ENCODE results near the gene BRAF.

The BRAF gene

GRCh38 chr7:140909476-140910161, 15.1 kb downstream of the BRAF start:
- no peak for TF ChIP-seq CTCF (IDR thresholded peaks at IDR 0.05; ENCODE audit: low read depth, low read length)
- no peaks in the 10 kb centered on the region for H3K9me3 ChIP-seq
- no peak for DNase-seq
- no peaks in the 10 kb centered on the region for H3K4me1 ChIP-seq
- no peak overlapping the region for H3K4me3 ChIP-seq (ENCODE audit: low read depth, low read length)
- H3K36me3 ChIP-seq = no peaks in the 10 kb centered on the region
- no peaks in the 10 kb centered on the region for H3K27me3 ChIP-seq

- Histone ChIP-seq H3K27me3 (no peaks in the 10 kb centered on the region), H3K36me3 (no peaks in the 10 kb centered on the region), H3K4me3 (ENCODE audit: low read depth, low read length) (no peak overlapping the region), H3K4me1 (no peaks in the 10 kb centered on the region), H3K9me3 (no peaks in the 10 kb centered on the region)
- DNase-seq = no peak
- no peak for TF ChIP-seq CTCF (IDR thresholded peaks at IDR 0.05; ENCODE audit: low read depth, low read length)
These were observed 16.4 kb downstream of the BRAF start for GRCh38 chr7:140908361-140908760.

DNA sequence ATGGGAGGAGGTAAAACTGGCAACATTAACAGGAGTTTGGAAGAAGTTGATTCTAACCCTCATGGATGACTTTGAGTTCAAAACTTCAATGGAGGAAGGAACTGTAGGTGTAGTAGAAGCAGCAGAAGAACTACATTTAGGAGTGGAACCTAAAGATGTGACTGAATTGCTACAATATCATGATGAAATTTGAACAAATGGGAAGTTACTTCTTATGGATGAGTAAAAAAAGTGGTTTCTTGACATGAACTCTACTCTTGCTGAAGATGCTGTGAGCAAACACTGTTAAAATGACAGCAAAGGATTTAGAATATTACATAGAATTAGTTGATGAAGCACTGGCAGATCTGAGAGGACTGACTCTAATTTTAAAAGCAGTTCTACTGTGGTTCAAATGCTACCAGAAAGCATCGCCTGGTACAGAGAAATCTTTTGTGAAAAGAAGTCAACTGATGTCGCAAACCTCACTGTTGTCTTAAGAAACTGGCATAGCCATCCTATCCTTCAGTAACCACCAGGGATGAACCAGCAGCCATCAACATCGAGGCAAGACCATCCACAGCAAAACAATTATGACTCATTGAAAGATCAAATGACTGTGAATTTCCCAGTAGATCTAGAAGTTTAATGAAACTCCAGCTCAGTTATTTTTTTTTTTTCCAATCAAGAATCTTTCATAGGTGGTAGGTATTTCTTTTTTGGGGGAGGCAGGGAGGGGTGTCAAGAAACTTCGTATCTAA, 20.8 kb downstream of the BRAF start:
- no peaks in the 10 kb centered on the region for H3K27me3 ChIP-seq
- H3K36me3 ChIP-seq = no peaks in the 10 kb centered on the region
- no peak overlapping the region for H3K4me3 ChIP-seq (ENCODE audit: low read depth, low read length)
- peaks cover 5% of the 10 kb centered on the region; the same call in 1 of the 2 replicates for H3K4me1 ChIP-seq
- TF ChIP-seq CTCF (IDR thresholded peaks at IDR 0.05; ENCODE audit: low read depth, low read length) = no peak
- no peak for DNase-seq
- H3K9me3 ChIP-seq = no peaks in the 10 kb centered on the region; the same call in 1 of the 2 replicates

DNA sequence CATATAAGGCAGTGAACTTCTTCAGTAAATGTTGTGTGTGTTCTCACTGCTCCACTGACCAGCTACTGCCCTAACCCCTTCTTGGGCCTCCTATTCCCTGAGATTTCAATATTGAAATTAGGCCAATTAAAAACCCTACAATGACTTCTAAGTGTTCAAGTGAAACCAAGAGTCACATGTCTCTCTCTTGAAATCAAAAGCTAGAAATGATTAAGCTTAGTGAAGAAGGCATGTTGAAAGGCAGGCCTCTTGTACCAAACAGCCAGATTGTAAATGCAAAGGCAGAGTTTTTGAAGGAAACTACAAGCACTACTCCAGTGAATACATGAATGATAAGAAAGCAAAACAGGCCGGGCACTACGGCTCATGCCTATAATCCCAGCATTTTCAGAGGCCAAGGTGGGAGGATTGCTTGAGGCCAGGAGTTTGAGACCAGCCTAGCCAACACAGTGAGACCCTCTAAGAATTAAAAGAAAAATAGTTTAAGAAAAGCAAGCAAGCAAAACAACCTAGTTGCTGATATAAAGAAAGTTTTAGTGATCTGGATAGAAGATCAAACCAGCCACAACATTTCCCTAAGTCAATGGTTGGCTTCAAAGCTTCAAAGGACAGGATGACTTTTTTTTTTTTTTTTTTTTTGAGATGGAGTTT, 22.3 kb downstream of the BRAF start:
- H3K4me1 ChIP-seq = peaks cover 5% of the 10 kb centered on the region; the same call in 1 of the 2 replicates

DNA sequence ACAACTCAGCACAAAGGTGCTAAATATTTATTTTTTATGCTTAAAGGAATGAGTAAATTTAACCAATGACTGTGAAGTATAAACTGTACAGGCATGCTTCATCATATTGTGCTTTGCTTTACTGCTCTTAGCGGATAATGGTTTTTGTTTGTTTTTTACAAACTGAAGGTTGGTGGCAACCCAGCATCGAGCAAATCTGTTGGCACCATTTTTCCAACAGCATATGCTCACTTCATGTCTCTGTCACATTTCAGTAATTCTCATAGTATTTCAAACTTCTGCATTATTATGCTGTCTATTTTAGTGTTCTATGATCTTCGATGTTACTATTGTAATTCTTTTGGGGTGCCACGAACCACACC, 22.8 kb downstream of the BRAF start:
- no peak for TF ChIP-seq CTCF (IDR thresholded peaks at IDR 0.05; ENCODE audit: low read depth, low read length)
- Histone ChIP-seq H3K27me3 (no peaks in the 10 kb centered on the region), H3K4me1 (peaks cover 5% of the 10 kb centered on the region; the same call in 1 of the 2 replicates), H3K4me3 (ENCODE audit: low read depth, low read length) (no peak overlapping the region), H3K36me3 (no peaks in the 10 kb centered on the region), H3K9me3 (no peaks in the 10 kb centered on the region; the same call in 1 of the 2 replicates)
- DNase-seq = no peak

More for the DNA sequence above, 22.3 kb downstream of the BRAF start:
- TF ChIP-seq CTCF (IDR thresholded peaks at IDR 0.05; ENCODE audit: low read depth, low read length) = no peak
- H3K9me3 ChIP-seq = no peaks in the 10 kb centered on the region; the same call in 1 of the 2 replicates
- no peak overlapping the region for H3K4me3 ChIP-seq (ENCODE audit: low read depth, low read length)
- H3K27me3 ChIP-seq = no peaks in the 10 kb centered on the region
- DNase-seq = no peak
- H3K36me3 ChIP-seq = no peaks in the 10 kb centered on the region

Measured in BE2C (cell line).